Endothelial cell of umbilical vein (primary cell): ENCODE data around the gene SLC25A28. TPM values are rescaled to one million over a fixed set of nuclear protein-coding genes. Genes with fewer than 3 reads are reported as not detected.

Experiments
- BruUV-seq: library from RNA; stranded (reverse); fragments of 400-500 nt; replicated peaks from 2 replicates; lab custom pipeline; 2021; lab: Mats Ljungman, UMichigan
- CTCF ChIA-PET: fragments of 300-600, 350-600 bp; sonication (Branson Sonifier 250); formaldehyde crosslinking; loops from one replicate; lab custom pipeline; 2021; ENCODE audit warnings: antibody characterized with exemption, inconsistent platforms; lab: Charles Lee
- POLR2A ChIA-PET: fragments of 300-600, 350-600 bp; sonication (Branson Sonifier 250); formaldehyde crosslinking; loops from one replicate; lab custom pipeline; 2021; ENCODE audit warnings: antibody characterized with exemption, inconsistent platforms; lab: Charles Lee
- DNase-seq: peaks from one replicate; pipeline ENCODE4 v3.0.0-alpha.2; 2011; ENCODE audit warnings: low read depth, low spot score
- FAIRE-seq: peaks from 2 replicates; lab custom pipeline; 2011; peaks lifted over from hg19 to GRCh38; lab: Jason Lieb, UNC
- H2AFZ ChIP-seq: 2 replicates; pipeline ENCODE4 v1.6.0; 2012; ENCODE audit warnings: low read depth, low read length, control low read depth, inconsistent platforms
- H3K27ac ChIP-seq: 2 replicates; pipeline ENCODE4 v1.5.1; 2011; ENCODE audit warnings: low read depth, mild to moderate bottlenecking, control low read depth, low read length, moderate library complexity; ENCODE audit not compliant: insufficient read depth
- H3K27me3 ChIP-seq, 2 experiments: 2 replicates each; pipeline versions ENCODE4 v1.6.0 to v1.6.1; 2011; ENCODE audit warnings: low read length in 2 of 2, mixed read lengths in 1 of 2; ENCODE audit not compliant: control insufficient read depth in 2 of 2, insufficient read depth in 2 of 2
- H3K36me3 ChIP-seq, 2 experiments: 2 replicates in 1 of 2; 3 replicates in 1 of 2; pipeline ENCODE4 v1.5.1; 2011; ENCODE audit warnings: low read length in 2 of 2, mild to moderate bottlenecking in 1 of 2, moderate library complexity in 1 of 2; ENCODE audit not compliant: control insufficient read depth in 2 of 2, insufficient read depth in 2 of 2; ENCODE audit errors: extremely low read depth in 1 of 2
- H3K4me1 ChIP-seq: 3 replicates; pipeline ENCODE4 v1.5.1; 2011; ENCODE audit warnings: mild to moderate bottlenecking, low read length; ENCODE audit not compliant: control insufficient read depth, insufficient read depth; ENCODE audit errors: extremely low read depth
- H3K4me2 ChIP-seq: 2 replicates; pipeline ENCODE4 v1.6.1; 2011; ENCODE audit warnings: low read length, control low read depth, mixed read lengths; ENCODE audit not compliant: insufficient read depth
- H3K4me3 ChIP-seq, 3 experiments: fragments of 200-600 bp in 1 of 3; sonication (generic), shearing (Covaris generic) in 1 of 3; replicated peaks in 1 of 3; 2 replicates each; pipeline ENCODE4 v1.5.1; 2011 to 2016; ENCODE audit warnings: control low read depth in 3 of 3, low read length in 3 of 3, mild to moderate bottlenecking in 2 of 3, inconsistent platforms in 1 of 3, low read depth in 1 of 3, moderate library complexity in 1 of 3; ENCODE audit not compliant: insufficient read depth in 1 of 3
- H3K79me2 ChIP-seq: 2 replicates; pipeline ENCODE4 v1.6.0; 2012; ENCODE audit warnings: low read length, inconsistent platforms; ENCODE audit not compliant: control insufficient read depth, insufficient read depth
- H3K9ac ChIP-seq: replicated peaks from 2 replicates; pipeline ENCODE3; 2011; ENCODE audit warnings: low read length, control low read depth; ENCODE audit not compliant: insufficient read depth; ENCODE audit errors: extremely low read depth
- H3K9me1 ChIP-seq: replicated peaks from 3 replicates; pipeline ENCODE4 v1.6.0; 2011; ENCODE audit warnings: mild to moderate bottlenecking, low read length; ENCODE audit not compliant: control insufficient read depth, insufficient read depth; ENCODE audit errors: extremely low read depth
- H3K9me3 ChIP-seq: replicated peaks from 2 replicates; pipeline ENCODE4 v1.5.1; 2012; ENCODE audit warnings: low read length, inconsistent platforms; ENCODE audit not compliant: control insufficient read depth, insufficient read depth
- H4K20me1 ChIP-seq: replicated peaks from 2 replicates; pipeline ENCODE3; 2011; ENCODE audit warnings: mild to moderate bottlenecking, low read length; ENCODE audit not compliant: control insufficient read depth, insufficient read depth; ENCODE audit errors: extremely low read depth
- EZH2 ChIP-seq: IDR thresholded peaks from 2 replicates; pipeline ENCODE4 v1.6.1; 2012; ENCODE audit warnings: borderline replicate concordance, low read depth, mild to moderate bottlenecking, moderate library complexity, low read length, inconsistent platforms; ENCODE audit not compliant: severe bottlenecking
- FOS ChIP-seq: IDR thresholded peaks from 2 replicates; pipeline ENCODE4 v1.6.1; 2011; ENCODE audit warnings: mild to moderate bottlenecking, low read length, moderate library complexity, borderline replicate concordance; ENCODE audit not compliant: insufficient read depth
- GATA2 ChIP-seq: IDR thresholded peaks from 2 replicates; pipeline ENCODE4 v1.7.0; 2011; ENCODE audit warnings: low read depth, mild to moderate bottlenecking, moderate library complexity, mixed read lengths, low read length; ENCODE audit not compliant: insufficient read length, insufficient read depth
- JUN ChIP-seq: IDR thresholded peaks from 2 replicates; pipeline ENCODE4 v1.6.1; 2011; ENCODE audit warnings: borderline replicate concordance, low read depth; ENCODE audit not compliant: insufficient read length, insufficient read depth
- MYC ChIP-seq: IDR thresholded peaks from one replicate; pipeline ENCODE4 v1.6.1; 2011; ENCODE audit warnings: mild to moderate bottlenecking, low read depth, low read length
- POLR2A ChIP-seq: IDR thresholded peaks from 2 replicates; pipeline ENCODE4 v1.6.1; 2012; ENCODE audit warnings: low read depth, mild to moderate bottlenecking, control low read depth, low read length
- POLR2AphosphoS5 ChIP-seq: IDR thresholded peaks from 2 replicates; pipeline ENCODE4 v1.6.1; 2012; ENCODE audit warnings: low read depth, mild to moderate bottlenecking, control low read depth, low read length, moderate library complexity; ENCODE audit not compliant: insufficient read depth
- dilution Hi-C: fragments of 300-500 bp; cut with MboI; formaldehyde crosslinking; loops from one replicate; pipeline ENCODE4 v1.15.0; 2019; ENCODE audit warnings: low sequenced_read_pairs; ENCODE audit not compliant: extremely low pct_ligation_motif_present
- intact Hi-C: fragments of 100-400 bp; cut with micrococcal nuclease; formaldehyde crosslinking; loops from one replicate; pipeline ENCODE4 v1.10.0; 2022
- polyA plus RNA-seq, 4 experiments: library from polyadenylated mRNA; depleted of rRNA in 3 of 4; stranded (reverse) in 3 of 4; unstranded in 1 of 4; fragments of >200 nt; gene quantifications; 2 replicates each; pipeline versions ENCODE4 v1.2.1 to v1.2.3, GENCODE V29; 2011 to 2012; ENCODE audit warnings: missing spikeins in 1 of 4
- total RNA-seq: library from RNA; stranded (reverse); gene quantifications from 2 replicates; pipeline ENCODE4 v1.2.3, GENCODE V29; 2021
- TF ChIP-seq, protein P1 (sequence below): IDR thresholded peaks from 2 replicates; pipeline ENCODE4 v1.6.1; 2011; ENCODE audit not compliant: insufficient read depth, insufficient read length

Gene SLC25A28
- total and polyA plus RNA-seq, 2 donors (not counting 3 experiments of a cell fraction or from before 2014, with no cell fraction given), result 33.7 to 38.8 TPM

DNA sequence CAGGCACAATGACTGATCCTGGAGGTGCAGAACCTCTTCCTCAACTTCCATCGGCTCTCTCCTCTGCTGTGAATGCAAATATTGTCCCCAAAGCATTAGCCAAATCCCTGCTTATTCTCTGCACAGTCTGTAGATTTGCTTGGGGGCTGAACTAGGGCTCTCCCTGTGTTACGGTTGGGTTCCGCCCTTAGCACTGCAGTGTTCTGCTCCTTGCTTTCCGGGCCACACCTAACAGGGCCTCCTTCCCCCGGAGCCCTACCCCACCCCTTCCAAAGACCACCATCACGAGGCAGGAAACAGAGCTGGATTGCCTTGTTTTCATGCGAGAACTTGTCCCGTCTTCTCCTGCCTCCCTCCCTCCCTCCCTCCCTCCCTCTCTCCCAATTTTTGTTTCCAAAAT is 36.6 kb downstream of the SLC25A28 start:
- CTCF ChIA-PET, result no interaction called here
- dilution Hi-C loops (no loop called here), intact Hi-C loops (no loop called here)

GRCh38 chr10:99582255-99582770 is 37.9 kb downstream of the SLC25A28 start:
- Histone ChIP-seq H3K4me1 (no peaks in the 10 kb centered on the region), H3K9me1 (no peaks in the 10 kb centered on the region), H3K9me3 (no peaks in the 10 kb centered on the region), H4K20me1 (no peaks in the 10 kb centered on the region), H3K9ac (no peak overlapping the region), H3K4me2 (no peak overlapping the region), H3K4me3 (no peak overlapping the region), H2AFZ (no peak overlapping the region), H3K36me3 (no peaks in the 10 kb centered on the region), H3K79me2 (no peaks in the 10 kb centered on the region), H3K27ac (no peak overlapping the region), H3K27me3 (peaks cover 5 to 14% of the 10 kb centered on the region in 2 experiments)
- intact Hi-C loops (no loop called here), dilution Hi-C loops (no loop called here)
- no TSS peak for BruUV-seq
- DNase-seq (no peak), FAIRE-seq (no peak)
- ChIA-PET POLR2A (no interaction called here), CTCF (no interaction called here)
- TF ChIP-seq FOS (no peak), GATA2 (no peak)

More for the DNA sequence above, 36.6 kb downstream of the SLC25A28 start:
- Histone ChIP-seq H3K79me2 (no peaks in the 10 kb centered on the region), H3K9me3 (no peaks in the 10 kb centered on the region), H3K36me3 (no peaks in the 10 kb centered on the region), H3K4me3 (no peak overlapping the region), H3K4me2 (no peak overlapping the region), H3K9me1 (no peaks in the 10 kb centered on the region), H2AFZ (no peak overlapping the region), H3K27me3 (peaks cover 5 to 14% of the 10 kb centered on the region in 2 experiments), H3K9ac (no peak overlapping the region), H4K20me1 (no peaks in the 10 kb centered on the region), H3K4me1 (no peaks in the 10 kb centered on the region), H3K27ac (no peak overlapping the region)
- BruUV-seq, result no TSS peak
- FAIRE-seq (no peak), DNase-seq (no peak)
- TF ChIP-seq EZH2 (no peak), POLR2AphosphoS5 (no peak), POLR2A (no peak), JUN (no peak), MYC (no peak), GATA2 (no peak)
- TF ChIP-seq, protein P1, sequence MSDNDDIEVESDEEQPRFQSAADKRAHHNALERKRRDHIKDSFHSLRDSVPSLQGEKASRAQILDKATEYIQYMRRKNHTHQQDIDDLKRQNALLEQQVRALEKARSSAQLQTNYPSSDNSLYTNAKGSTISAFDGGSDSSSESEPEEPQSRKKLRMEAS, result no peak
- POLR2A ChIA-PET, result no interaction called here
